Retina (tissue), 1 donor: ENCODE measurements around the gene PPP2R1B.

Experiments used
- DNase-seq: peaks from one replicate; pipeline ENCODE4 v3.0.0-alpha.2; 2016

Gene PPP2R1B

DNA sequence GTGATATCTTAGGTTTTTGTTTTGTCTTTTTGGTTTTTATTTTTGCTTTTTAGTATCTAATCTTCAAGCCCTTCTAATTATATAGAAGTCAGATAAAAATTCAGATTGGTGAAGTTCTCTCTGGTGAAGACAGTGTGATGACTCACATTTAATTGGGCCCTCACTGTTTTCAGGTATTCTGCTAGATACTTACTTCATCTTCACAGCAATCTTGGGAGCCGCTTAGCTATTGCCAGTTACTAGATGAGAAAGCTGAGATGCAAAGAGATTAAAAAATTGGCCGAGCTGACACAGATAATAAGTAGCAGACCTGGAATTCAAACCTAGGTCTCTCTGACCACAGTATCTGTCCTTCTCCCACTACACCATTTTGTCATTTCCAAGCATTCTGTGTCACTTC is 75.0 kb downstream of the PPP2R1B start:
- no peak for DNase-seq

DNA sequence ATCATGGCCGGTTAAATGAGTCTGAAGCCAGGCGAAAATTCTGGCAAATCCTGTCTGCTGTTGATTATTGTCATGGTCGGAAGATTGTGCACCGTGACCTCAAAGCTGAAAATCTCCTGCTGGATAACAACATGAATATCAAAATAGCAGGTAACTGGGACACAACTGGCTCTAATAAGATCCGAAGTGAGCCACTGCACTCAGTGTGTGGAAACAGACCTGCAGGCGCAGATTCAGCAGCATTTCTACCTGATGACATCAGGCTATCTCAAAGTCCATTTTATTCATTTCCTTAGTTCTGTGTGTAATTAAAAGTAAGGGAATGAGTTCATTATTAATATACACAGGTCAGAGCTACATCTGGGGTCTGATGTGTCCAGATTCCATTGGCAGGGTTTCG is 78.2 kb downstream of the PPP2R1B start:
- no peak for DNase-seq

DNA sequence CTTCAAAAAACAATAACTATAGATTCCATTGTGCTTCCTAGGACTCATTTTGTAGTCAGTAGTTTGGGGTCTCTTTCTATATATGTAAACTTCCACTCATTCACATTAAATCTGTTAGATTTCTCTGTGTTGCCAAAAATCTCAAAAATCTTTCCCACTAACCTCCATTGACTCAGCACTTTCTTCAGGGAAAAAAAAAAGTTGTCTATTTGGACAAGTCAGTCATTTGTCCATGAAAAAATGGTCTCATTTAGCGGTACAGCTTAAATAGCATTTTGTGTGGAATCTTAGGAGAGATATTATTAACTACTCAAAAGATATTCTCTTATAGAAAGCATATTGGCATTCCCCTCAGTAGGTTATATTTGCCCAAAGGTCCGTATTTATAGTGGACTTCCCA is 81.9 kb downstream of the PPP2R1B start:
- no peak for DNase-seq

DNA sequence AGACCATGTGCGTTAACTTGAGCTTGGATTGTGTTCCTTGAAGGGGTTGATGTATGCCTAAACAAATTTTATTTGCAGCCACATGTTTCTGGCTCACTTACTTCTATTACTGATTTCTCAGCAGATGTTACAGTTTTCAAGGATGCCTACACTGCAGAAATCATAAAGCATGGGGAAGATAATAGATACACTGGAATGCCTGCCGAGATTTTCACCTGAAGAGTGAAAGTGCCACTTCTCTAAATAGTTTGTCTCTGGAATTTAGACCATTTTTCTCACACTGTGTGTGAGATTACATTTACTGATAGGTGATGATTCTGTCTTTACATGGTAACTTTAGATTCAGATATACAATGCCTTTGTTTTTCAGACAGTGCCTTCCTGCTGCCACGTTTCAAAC is 82.4 kb downstream of the PPP2R1B start:
- no peak for DNase-seq

DNA sequence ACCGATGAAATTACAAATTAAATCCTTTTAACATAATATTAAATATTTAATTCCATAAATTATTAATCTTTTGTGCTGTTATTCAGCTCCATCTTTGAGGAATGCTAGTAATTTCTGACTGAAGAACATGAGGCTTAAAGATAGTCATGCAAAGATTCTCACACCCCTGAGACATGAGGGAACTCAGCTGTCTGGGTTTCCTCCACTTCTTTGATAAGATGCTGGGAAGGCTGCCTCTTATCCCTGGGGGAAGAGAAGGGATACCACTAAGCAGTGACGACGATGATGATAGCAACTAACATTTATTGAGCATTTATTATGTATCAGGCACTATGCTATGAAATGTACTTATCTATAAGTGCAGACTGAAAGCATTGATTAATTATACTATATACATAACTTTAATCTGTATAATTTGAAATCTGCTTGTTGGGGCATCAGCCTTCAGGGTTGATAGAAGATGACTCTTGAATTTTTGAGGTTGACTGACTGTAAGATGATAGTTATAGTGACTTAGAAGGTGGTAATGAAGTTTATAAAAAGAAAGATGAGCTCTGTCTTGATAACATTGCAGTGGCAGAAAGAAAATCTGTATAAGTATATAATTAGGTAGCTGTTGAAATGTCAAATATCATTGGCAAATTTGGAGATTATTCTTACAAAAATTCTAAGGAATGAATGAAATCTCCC is 85.6 kb downstream of the PPP2R1B start:
- DNase-seq: no peak
